Activated CD4-positive, alpha-beta T cell treated with anti-CD3 and anti-CD28 coated beads, Interleukin-2, amount 50 U/mL, for 48 hours (primary cell): ENCODE results near the gene EMD.
A peak's percentile ranks its signal among the peaks of the same experiment; 100 is the strongest.

Experiments used
- DNase-seq, 2 experiments: peaks; one replicate each; pipeline ENCODE4 v3.0.0-alpha.2; 2020

EMD gene

GRCh38 chrX:154426916-154427770 lies 48.0 kb downstream of the EMD start:
- no peak for DNase-seq

- DNase-seq, result peak; percentile 86 to 90
These were observed 49.4 kb downstream of the EMD start, which contains the start of gene ATP6AP1 for GRCh38 chrX:154428176-154429171. ATP6AP1 (plus strand) TSS chrX:154428677; CDS start chrX:154428693, 16 bp downstream.

- no peak for DNase-seq
These were observed 50.6 kb downstream of the EMD start for GRCh38 chrX:154429711-154430110.

- DNase-seq, result no peak
These were observed 51.4 kb downstream of the EMD start for GRCh38 chrX:154430479-154430878.

GRCh38 chrX:154430916-154431315 lies 51.8 kb downstream of the EMD start:
- DNase-seq, result no peak
